ENCODE measurements around the gene PKP3. TPM values are rescaled to one million over a fixed set of nuclear protein-coding genes. Genes with fewer than 3 reads are reported as not detected.

The PKP3 gene
- total and polyA plus RNA-seq, 9 of the 15 experiments (the other 6 are each of a cell fraction or from before 2014, with no cell fraction given), result 0.11 to 110 (median 30.7) TPM

DNA sequence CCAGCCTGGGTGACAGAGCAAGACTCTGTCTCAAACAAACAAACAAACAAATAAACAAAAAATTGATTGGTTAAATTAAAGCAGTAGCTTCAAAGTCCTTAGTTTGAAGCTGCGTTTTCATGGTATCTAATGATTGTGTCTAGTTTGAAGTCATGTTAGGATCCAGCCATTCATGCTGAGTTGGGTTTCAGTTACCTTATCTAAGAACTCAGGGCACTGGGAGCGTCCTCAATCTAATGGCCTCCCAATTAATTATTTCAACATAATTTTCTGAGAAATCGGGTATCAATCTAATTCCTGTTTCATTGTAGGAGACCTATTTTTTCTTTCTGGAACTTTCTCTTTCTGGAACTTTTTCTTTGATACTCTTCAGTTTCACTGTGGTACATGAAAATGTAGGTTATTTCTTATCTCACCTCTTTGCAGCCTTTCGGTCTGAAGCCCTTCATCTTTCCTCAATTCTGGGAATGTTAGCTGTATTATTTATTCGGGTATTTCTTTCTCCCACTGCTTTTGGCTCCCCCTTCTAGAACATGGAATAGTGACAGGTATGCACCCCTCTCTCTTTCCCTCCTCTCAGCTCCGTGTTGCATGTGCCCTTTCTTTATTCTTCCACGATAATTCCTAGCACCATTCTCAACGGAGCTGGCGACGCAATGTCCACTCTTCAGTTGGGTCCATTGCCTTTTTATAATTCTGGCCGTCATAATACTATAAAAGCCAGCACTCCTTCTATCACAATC, 49.0 kb upstream of the PKP3 start (continued):
- no peak for TF ChIP-seq MTF1 (CRISPR knock-in tag; IDR thresholded peaks at IDR 0.05; ENCODE audit: borderline replicate concordance)
- no peak for TF ChIP-seq EP400 (IDR thresholded peaks at IDR 0.05)
- no peak for TF ChIP-seq ARNT (IDR thresholded peaks at IDR 0.05)
- TF ChIP-seq PCBP2 (IDR thresholded peaks at IDR 0.05; ENCODE audit: low read depth, low read length, poor library complexity, severe bottlenecking), result no peak
- TF ChIP-seq, protein P1, sequence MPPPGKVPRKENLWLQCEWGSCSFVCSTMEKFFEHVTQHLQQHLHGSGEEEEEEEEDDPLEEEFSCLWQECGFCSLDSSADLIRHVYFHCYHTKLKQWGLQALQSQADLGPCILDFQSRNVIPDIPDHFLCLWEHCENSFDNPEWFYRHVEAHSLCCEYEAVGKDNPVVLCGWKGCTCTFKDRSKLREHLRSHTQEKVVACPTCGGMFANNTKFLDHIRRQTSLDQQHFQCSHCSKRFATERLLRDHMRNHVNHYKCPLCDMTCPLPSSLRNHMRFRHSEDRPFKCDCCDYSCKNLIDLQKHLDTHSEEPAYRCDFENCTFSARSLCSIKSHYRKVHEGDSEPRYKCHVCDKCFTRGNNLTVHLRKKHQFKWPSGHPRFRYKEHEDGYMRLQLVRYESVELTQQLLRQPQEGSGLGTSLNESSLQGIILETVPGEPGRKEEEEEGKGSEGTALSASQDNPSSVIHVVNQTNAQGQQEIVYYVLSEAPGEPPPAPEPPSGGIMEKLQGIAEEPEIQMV (tag; conservative IDR thresholded peaks at IDR 0.05; ENCODE audit: low read depth), result no peak
- no peak for TF ChIP-seq ZBTB8A (IDR thresholded peaks at IDR 0.05; ENCODE audit: partially characterized antibody)
- no peak for TF ChIP-seq CCAR2 (IDR thresholded peaks at IDR 0.05; ENCODE audit: low read depth, low read length)
- no peak for TF ChIP-seq BRD4 (IDR thresholded peaks at IDR 0.05)
- TF ChIP-seq, protein P2, sequence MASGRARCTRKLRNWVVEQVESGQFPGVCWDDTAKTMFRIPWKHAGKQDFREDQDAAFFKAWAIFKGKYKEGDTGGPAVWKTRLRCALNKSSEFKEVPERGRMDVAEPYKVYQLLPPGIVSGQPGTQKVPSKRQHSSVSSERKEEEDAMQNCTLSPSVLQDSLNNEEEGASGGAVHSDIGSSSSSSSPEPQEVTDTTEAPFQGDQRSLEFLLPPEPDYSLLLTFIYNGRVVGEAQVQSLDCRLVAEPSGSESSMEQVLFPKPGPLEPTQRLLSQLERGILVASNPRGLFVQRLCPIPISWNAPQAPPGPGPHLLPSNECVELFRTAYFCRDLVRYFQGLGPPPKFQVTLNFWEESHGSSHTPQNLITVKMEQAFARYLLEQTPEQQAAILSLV (tag; IDR thresholded peaks at IDR 0.05), result no peak
- TF ChIP-seq, protein P3, sequence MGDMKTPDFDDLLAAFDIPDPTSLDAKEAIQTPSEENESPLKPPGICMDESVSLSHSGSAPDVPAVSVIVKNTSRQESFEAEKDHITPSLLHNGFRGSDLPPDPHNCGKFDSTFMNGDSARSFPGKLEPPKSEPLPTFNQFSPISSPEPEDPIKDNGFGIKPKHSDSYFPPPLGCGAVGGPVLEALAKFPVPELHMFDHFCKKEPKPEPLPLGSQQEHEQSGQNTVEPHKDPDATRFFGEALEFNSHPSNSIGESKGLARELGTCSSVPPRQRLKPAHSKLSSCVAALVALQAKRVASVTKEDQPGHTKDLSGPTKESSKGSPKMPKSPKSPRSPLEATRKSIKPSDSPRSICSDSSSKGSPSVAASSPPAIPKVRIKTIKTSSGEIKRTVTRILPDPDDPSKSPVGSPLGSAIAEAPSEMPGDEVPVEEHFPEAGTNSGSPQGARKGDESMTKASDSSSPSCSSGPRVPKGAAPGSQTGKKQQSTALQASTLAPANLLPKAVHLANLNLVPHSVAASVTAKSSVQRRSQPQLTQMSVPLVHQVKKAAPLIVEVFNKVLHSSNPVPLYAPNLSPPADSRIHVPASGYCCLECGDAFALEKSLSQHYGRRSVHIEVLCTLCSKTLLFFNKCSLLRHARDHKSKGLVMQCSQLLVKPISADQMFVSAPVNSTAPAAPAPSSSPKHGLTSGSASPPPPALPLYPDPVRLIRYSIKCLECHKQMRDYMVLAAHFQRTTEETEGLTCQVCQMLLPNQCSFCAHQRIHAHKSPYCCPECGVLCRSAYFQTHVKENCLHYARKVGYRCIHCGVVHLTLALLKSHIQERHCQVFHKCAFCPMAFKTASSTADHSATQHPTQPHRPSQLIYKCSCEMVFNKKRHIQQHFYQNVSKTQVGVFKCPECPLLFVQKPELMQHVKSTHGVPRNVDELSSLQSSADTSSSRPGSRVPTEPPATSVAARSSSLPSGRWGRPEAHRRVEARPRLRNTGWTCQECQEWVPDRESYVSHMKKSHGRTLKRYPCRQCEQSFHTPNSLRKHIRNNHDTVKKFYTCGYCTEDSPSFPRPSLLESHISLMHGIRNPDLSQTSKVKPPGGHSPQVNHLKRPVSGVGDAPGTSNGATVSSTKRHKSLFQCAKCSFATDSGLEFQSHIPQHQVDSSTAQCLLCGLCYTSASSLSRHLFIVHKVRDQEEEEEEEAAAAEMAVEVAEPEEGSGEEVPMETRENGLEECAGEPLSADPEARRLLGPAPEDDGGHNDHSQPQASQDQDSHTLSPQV (IDR thresholded peaks at IDR 0.05), result peak; percentile 62; the same call in 1 of the 2 replicates
- TF ChIP-seq MNT (conservative IDR thresholded peaks at IDR 0.05), result no peak
- TF ChIP-seq RAD21 (CRISPR knock-in tag; conservative IDR thresholded peaks at IDR 0.05 in 1 of 2, IDR thresholded peaks at IDR 0.05 in 1 of 2), result no peak

Data from K562 (cell line).